Left ventricle myocardium inferior (tissue), 1 donor: ENCODE data around the gene ARHGEF17. TPM values are rescaled to one million over a fixed set of nuclear protein-coding genes. Genes with fewer than 3 reads are reported as not detected.

Experiments
- DNase-seq: peaks from one replicate; pipeline ENCODE4 v3.0.0-alpha.2; 2020
- H3K27ac ChIP-seq: fragments of 200-600 bp; replicated peaks from 2 replicates; pipeline ENCODE4 v1.8.0; 2021
- H3K27me3 ChIP-seq: fragments of 200-600 bp; 2 replicates; pipeline ENCODE4 v1.8.0; 2021; ENCODE audit warnings: low read depth
- H3K36me3 ChIP-seq: fragments of 200-600 bp; 2 replicates; pipeline ENCODE4 v1.8.0; 2021
- H3K4me1 ChIP-seq: fragments of 200-600 bp; 2 replicates; pipeline ENCODE4 v1.8.0; 2021
- H3K4me3 ChIP-seq: fragments of 200-600 bp; 2 replicates; pipeline ENCODE4 v1.8.0; 2021; ENCODE audit warnings: mild to moderate bottlenecking, moderate library complexity
- H3K9me3 ChIP-seq: fragments of 200-600 bp; replicated peaks from 2 replicates; pipeline ENCODE4 v1.8.0; 2021
- intact Hi-C: fragments of 100-400 bp; cut with micrococcal nuclease; formaldehyde crosslinking; loops from one replicate; pipeline ENCODE4 v1.11.0; 2022
- total RNA-seq: library from RNA; stranded (reverse); fragmentation: NEBNext Ultra II Directional; extraction: Animal tissue kit (Norgen Biotek cat#: 25700); gene quantifications from one replicate; pipeline ENCODE4 v1.2.1, GENCODE V29; 2021
- TF ChIP-seq, protein P1 (sequence below): fragments of 200-600 bp; IDR thresholded peaks from 2 replicates; pipeline ENCODE4 v1.8.0; 2021; ENCODE audit warnings: antibody characterized with exemption, mild to moderate bottlenecking, borderline replicate concordance
- donor health status: DM: no; HTN: yes; CAD: no; lungs with severe emphysema.

Gene ARHGEF17
- total RNA-seq, 1 donor from 2014 or later, result 53.1 TPM

DNA sequence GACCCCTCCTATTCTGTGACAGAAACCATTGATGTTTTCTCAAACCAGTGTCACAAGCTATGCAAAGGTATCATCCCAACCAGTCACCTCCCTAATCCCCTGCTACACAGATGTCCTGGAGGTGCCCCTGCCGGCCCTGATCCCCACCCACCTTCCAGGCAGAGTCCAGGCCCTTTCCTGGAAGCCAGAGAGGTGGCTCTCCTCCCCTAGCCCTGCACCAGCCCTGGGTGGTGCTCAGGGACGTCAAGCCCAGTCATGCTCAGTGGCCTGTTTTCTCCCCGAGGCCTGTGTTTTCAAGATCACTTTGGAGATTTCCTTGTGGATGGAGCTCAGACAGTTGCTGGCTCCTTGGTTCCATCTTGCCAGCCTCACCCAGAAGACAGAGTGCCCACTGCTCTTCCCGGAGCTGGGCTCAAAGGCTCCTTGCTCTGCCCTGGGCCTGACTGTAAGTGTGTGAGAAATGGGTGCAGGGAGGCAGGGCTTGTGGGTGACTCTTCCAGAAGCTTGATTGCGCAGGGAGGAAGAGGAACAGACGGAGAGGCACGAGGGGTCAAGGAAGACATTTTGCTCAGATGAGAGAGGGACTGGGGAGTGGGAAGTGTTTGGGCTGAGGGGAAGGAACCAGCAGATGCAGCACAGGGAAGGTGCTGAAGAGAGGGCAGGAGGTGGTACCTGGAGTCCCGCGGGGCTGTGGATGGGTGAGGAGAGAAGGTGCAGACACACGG, 24.6 kb upstream of the ARHGEF17 start:
- Histone ChIP-seq H3K4me3 (no peak overlapping the region), H3K27me3 (no peaks in the 10 kb centered on the region), H3K9me3 (no peaks in the 10 kb centered on the region), H3K27ac (no peak overlapping the region), H3K36me3 (no peaks in the 10 kb centered on the region), H3K4me1 (peaks cover 18% of the 10 kb centered on the region)
- intact Hi-C loops, result no loop called here
- TF ChIP-seq, protein P1, sequence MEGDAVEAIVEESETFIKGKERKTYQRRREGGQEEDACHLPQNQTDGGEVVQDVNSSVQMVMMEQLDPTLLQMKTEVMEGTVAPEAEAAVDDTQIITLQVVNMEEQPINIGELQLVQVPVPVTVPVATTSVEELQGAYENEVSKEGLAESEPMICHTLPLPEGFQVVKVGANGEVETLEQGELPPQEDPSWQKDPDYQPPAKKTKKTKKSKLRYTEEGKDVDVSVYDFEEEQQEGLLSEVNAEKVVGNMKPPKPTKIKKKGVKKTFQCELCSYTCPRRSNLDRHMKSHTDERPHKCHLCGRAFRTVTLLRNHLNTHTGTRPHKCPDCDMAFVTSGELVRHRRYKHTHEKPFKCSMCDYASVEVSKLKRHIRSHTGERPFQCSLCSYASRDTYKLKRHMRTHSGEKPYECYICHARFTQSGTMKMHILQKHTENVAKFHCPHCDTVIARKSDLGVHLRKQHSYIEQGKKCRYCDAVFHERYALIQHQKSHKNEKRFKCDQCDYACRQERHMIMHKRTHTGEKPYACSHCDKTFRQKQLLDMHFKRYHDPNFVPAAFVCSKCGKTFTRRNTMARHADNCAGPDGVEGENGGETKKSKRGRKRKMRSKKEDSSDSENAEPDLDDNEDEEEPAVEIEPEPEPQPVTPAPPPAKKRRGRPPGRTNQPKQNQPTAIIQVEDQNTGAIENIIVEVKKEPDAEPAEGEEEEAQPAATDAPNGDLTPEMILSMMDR, result no peak
- no peak for DNase-seq

DNA sequence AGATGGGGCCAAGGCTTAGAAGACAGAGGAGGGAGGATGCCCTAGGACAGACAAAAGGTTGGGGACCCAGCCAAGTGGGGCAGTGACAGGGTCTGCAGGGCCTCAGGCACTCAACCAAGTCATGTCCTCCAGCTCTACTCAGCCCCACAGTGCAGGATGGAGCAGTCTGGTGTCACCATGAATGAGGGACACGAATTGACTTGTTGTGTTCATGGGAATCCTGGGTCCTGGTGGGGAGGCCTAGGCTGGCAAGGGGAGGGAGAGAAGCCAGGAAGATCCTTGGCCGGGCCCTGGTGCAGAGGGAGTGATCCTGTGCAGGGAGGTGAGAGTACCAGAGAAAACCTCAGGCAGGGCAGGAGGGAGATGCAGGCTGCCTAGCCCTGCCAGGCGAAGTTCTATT, 24.0 kb upstream of the ARHGEF17 start:
- no peak for DNase-seq

DNA sequence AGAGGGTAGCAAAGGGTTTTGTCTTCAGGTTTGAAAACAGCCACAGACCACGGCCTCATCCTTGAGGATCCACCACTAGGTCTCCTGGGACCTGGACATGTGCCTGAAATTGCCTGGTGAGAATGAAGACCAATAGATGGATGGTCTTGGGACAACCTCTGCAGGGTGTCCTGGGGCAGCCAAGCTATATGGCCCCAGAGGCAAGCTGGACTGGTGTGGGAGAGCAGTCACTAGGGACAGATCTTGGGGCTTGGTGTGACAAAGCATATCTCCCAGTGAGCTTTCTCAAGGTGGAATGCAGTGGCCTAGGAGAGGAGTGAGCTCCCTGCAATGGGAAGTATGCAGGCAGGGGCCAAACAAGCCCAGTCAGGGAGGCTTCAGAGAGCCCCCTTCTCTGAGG, 22.4 kb upstream of the ARHGEF17 start:
- Histone ChIP-seq H3K36me3 (no peaks in the 10 kb centered on the region), H3K27ac (no peak overlapping the region), H3K9me3 (no peaks in the 10 kb centered on the region), H3K27me3 (no peaks in the 10 kb centered on the region), H3K4me3 (no peak overlapping the region), H3K4me1 (peaks cover 33% of the 10 kb centered on the region)
- intact Hi-C loops, result no loop called here
- TF ChIP-seq, protein P1, result no peak
- DNase-seq, result no peak

More for the DNA sequence above, 24.0 kb upstream of the ARHGEF17 start:
- TF ChIP-seq, protein P1, result no peak
- peaks cover 25% of the 10 kb centered on the region for H3K4me1 ChIP-seq
- no peaks in the 10 kb centered on the region for H3K9me3 ChIP-seq
- no peak overlapping the region for H3K4me3 ChIP-seq
- no peak overlapping the region for H3K27ac ChIP-seq
- H3K36me3 ChIP-seq, result no peaks in the 10 kb centered on the region
- intact Hi-C loops, result no loop called here
- H3K27me3 ChIP-seq, result no peaks in the 10 kb centered on the region

DNA sequence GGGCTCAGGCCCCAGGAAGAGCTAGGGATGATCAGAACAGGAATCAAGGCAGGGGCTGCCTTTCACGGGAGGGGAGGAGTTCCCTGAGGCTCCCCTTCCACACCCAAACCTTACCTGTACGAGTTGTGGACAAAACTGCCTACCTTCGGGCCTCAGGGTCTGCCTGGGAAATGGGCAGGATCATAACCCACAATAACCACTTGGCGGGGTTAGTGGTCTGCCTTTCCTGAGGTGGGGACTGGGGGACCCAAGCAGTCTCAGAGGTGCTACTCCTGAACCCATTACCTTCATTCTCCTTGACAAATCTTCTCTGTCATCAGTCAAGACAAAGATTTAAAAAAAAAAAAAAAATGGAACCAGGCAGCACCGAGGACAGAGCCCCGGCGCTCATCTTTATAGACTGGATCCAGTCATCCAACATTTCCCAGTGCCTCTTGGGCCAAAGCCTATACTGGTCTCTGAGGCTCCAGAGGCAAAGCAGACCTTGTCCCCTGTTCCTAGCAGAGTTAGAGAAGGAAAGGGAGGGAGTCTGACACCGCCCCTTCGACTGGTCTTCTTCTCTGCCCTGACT, 21.8 kb upstream of the ARHGEF17 start:
- no peaks in the 10 kb centered on the region for H3K36me3 ChIP-seq
- no peak for DNase-seq
- TF ChIP-seq, protein P1, result no peak
- H3K4me1 ChIP-seq, result peaks cover 33% of the 10 kb centered on the region
- H3K27me3 ChIP-seq, result no peaks in the 10 kb centered on the region
- no peaks in the 10 kb centered on the region for H3K9me3 ChIP-seq
- H3K27ac ChIP-seq, result no peak overlapping the region
- no peak overlapping the region for H3K4me3 ChIP-seq
- intact Hi-C loops, result no loop called here

DNA sequence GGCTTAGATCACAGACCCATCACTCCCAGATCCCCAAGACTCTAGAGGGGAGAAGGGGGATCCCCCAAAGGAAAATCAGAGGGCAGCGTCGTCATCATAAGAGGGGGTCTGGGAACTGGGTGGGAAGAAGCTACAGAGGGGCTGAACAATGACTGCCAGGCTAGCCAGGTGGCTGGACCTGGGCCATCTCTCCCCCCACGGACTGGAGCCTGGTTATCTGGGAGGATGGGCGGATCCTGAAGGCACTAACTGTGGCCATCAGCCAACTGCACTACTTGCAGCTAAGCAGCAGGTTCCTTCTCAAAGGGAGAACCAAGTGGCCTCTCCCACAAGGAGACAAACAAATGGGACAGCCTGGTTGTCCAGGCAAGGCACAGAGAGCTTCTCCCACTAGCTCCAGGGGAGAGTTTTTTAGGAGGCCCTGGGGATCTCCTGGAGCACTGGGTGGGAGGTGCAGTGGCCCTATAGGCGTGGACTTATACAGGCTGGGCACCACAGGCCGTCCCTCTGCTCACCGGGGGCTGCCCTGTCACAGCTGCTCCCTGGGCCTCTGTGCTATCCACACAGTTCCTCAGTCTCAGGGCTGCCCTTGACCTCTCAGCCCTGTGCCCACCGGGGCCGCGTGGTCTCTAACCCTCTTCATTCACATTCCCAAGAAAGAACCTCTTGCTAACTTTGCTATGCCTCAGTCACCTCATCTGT, 20.5 kb upstream of the ARHGEF17 start:
- Histone ChIP-seq H3K27me3 (no peaks in the 10 kb centered on the region), H3K27ac (peak overlapping the region; percentile 71), H3K9me3 (no peaks in the 10 kb centered on the region), H3K36me3 (no peaks in the 10 kb centered on the region), H3K4me1 (peaks cover 36% of the 10 kb centered on the region), H3K4me3 (no peak overlapping the region)
- intact Hi-C loops, result no loop called here
- TF ChIP-seq, protein P1, result no peak
- no peak for DNase-seq
